ENCODE data around the gene CRTC3. TPM values are rescaled to one million over a fixed set of nuclear protein-coding genes. Genes with fewer than 3 reads are reported as not detected.

CRTC3 gene
- total and polyA plus RNA-seq, 2 of the 13 experiments (the other 11 are each of a cell fraction or from before 2014, with no cell fraction given) = 8.4 to 11.8 TPM

DNA sequence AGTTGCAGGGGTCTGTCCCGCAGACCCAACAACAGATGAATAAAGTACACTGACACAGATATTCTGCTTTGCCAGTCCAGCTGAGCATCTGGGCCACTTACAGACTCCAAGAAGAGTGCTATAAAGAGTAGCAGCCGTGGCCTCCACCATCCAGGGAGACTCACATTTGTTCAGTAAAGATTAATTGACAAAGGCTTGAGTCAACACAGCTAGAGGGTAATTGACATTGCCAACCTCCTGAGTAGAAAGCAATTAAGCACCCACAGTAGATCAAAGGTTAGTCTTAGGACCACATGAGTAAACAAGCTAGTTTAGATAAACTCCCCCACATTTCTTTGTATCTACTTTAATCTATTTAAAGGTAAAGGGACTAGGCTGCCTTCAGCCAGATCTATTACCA lies 16.3 kb upstream of the CRTC3 start (continued):
- TF ChIP-seq CSRNP2 (CRISPR knock-in tag; conservative IDR thresholded peaks at IDR 0.05; ENCODE audit: low read depth) (no peak), ZNF781 (CRISPR knock-in tag; IDR thresholded peaks at IDR 0.05; ENCODE audit: borderline replicate concordance, not compliant biosample characterization) (no peak), NFYC (CRISPR knock-in tag; IDR thresholded peaks at IDR 0.05) (no peak), ZNF564 (CRISPR knock-in tag; IDR thresholded peaks at IDR 0.05) (no peak), SSRP1 (CRISPR knock-in tag; IDR thresholded peaks at IDR 0.05) (no peak), SALL1 (CRISPR knock-in tag; IDR thresholded peaks at IDR 0.05) (no peak), HHEX (CRISPR knock-in tag; IDR thresholded peaks at IDR 0.05) (peak; percentile 80), SP5 (CRISPR knock-in tag; IDR thresholded peaks at IDR 0.05; ENCODE audit: borderline replicate concordance, low read depth) (no peak), HNF4A (CRISPR knock-in tag; IDR thresholded peaks at IDR 0.05) (peak; percentile 42; the same call in 1 of the 2 replicates), NR2F6 (IDR thresholded peaks at IDR 0.05) (peak; percentile 69), NR2F6 (CRISPR knock-in tag; IDR thresholded peaks at IDR 0.05) (no peak)
- TF ChIP-seq, protein P1, sequence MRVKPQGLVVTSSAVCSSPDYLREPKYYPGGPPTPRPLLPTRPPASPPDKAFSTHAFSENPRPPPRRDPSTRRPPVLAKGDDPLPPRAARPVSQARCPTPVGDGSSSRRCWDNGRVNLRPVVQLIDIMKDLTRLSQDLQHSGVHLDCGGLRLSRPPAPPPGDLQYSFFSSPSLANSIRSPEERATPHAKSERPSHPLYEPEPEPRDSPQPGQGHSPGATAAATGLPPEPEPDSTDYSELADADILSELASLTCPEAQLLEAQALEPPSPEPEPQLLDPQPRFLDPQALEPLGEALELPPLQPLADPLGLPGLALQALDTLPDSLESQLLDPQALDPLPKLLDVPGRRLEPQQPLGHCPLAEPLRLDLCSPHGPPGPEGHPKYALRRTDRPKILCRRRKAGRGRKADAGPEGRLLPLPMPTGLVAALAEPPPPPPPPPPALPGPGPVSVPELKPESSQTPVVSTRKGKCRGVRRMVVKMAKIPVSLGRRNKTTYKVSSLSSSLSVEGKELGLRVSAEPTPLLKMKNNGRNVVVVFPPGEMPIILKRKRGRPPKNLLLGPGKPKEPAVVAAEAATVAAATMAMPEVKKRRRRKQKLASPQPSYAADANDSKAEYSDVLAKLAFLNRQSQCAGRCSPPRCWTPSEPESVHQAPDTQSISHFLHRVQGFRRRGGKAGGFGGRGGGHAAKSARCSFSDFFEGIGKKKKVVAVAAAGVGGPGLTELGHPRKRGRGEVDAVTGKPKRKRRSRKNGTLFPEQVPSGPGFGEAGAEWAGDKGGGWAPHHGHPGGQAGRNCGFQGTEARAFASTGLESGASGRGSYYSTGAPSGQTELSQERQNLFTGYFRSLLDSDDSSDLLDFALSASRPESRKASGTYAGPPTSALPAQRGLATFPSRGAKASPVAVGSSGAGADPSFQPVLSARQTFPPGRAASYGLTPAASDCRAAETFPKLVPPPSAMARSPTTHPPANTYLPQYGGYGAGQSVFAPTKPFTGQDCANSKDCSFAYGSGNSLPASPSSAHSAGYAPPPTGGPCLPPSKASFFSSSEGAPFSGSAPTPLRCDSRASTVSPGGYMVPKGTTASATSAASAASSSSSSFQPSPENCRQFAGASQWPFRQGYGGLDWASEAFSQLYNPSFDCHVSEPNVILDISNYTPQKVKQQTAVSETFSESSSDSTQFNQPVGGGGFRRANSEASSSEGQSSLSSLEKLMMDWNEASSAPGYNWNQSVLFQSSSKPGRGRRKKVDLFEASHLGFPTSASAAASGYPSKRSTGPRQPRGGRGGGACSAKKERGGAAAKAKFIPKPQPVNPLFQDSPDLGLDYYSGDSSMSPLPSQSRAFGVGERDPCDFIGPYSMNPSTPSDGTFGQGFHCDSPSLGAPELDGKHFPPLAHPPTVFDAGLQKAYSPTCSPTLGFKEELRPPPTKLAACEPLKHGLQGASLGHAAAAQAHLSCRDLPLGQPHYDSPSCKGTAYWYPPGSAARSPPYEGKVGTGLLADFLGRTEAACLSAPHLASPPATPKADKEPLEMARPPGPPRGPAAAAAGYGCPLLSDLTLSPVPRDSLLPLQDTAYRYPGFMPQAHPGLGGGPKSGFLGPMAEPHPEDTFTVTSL (CRISPR knock-in tag; IDR thresholded peaks at IDR 0.05; ENCODE audit: borderline replicate concordance) = no peak
- TF ChIP-seq, protein P2, sequence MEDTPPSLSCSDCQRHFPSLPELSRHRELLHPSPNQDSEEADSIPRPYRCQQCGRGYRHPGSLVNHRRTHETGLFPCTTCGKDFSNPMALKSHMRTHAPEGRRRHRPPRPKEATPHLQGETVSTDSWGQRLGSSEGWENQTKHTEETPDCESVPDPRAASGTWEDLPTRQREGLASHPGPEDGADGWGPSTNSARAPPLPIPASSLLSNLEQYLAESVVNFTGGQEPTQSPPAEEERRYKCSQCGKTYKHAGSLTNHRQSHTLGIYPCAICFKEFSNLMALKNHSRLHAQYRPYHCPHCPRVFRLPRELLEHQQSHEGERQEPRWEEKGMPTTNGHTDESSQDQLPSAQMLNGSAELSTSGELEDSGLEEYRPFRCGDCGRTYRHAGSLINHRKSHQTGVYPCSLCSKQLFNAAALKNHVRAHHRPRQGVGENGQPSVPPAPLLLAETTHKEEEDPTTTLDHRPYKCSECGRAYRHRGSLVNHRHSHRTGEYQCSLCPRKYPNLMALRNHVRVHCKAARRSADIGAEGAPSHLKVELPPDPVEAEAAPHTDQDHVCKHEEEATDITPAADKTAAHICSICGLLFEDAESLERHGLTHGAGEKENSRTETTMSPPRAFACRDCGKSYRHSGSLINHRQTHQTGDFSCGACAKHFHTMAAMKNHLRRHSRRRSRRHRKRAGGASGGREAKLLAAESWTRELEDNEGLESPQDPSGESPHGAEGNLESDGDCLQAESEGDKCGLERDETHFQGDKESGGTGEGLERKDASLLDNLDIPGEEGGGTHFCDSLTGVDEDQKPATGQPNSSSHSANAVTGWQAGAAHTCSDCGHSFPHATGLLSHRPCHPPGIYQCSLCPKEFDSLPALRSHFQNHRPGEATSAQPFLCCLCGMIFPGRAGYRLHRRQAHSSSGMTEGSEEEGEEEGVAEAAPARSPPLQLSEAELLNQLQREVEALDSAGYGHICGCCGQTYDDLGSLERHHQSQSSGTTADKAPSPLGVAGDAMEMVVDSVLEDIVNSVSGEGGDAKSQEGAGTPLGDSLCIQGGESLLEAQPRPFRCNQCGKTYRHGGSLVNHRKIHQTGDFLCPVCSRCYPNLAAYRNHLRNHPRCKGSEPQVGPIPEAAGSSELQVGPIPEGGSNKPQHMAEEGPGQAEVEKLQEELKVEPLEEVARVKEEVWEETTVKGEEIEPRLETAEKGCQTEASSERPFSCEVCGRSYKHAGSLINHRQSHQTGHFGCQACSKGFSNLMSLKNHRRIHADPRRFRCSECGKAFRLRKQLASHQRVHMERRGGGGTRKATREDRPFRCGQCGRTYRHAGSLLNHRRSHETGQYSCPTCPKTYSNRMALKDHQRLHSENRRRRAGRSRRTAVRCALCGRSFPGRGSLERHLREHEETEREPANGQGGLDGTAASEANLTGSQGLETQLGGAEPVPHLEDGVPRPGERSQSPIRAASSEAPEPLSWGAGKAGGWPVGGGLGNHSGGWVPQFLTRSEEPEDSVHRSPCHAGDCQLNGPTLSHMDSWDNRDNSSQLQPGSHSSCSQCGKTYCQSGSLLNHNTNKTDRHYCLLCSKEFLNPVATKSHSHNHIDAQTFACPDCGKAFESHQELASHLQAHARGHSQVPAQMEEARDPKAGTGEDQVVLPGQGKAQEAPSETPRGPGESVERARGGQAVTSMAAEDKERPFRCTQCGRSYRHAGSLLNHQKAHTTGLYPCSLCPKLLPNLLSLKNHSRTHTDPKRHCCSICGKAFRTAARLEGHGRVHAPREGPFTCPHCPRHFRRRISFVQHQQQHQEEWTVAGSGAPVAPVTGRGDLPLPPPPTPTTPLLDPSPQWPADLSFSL (CRISPR knock-in tag; IDR thresholded peaks at IDR 0.05) = no peak
- TF ChIP-seq, protein P3, sequence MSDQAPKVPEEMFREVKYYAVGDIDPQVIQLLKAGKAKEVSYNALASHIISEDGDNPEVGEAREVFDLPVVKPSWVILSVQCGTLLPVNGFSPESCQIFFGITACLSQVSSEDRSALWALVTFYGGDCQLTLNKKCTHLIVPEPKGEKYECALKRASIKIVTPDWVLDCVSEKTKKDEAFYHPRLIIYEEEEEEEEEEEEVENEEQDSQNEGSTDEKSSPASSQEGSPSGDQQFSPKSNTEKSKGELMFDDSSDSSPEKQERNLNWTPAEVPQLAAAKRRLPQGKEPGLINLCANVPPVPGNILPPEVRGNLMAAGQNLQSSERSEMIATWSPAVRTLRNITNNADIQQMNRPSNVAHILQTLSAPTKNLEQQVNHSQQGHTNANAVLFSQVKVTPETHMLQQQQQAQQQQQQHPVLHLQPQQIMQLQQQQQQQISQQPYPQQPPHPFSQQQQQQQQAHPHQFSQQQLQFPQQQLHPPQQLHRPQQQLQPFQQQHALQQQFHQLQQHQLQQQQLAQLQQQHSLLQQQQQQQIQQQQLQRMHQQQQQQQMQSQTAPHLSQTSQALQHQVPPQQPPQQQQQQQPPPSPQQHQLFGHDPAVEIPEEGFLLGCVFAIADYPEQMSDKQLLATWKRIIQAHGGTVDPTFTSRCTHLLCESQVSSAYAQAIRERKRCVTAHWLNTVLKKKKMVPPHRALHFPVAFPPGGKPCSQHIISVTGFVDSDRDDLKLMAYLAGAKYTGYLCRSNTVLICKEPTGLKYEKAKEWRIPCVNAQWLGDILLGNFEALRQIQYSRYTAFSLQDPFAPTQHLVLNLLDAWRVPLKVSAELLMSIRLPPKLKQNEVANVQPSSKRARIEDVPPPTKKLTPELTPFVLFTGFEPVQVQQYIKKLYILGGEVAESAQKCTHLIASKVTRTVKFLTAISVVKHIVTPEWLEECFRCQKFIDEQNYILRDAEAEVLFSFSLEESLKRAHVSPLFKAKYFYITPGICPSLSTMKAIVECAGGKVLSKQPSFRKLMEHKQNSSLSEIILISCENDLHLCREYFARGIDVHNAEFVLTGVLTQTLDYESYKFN (CRISPR knock-in tag; conservative IDR thresholded peaks at IDR 0.05) = 0 out of 2 replicates have a peak, but pooled peaks have one; percentile 20
